ENCODE measurements around the gene ATG9A.
"Not testable (repeated sequence)": the region's sequence is repeated elsewhere in the genome, so short reads cannot be mapped to it uniquely, and the experiment has no call there.

The ATG9A gene

GRCh38 chr2:219229305-219230058 is at the start of gene ATG9A, which contains the start of gene ANKZF1:
Gene ATG9A, minus strand, starts transcription at chr2:219229636. Its CDS starts 1,612 bp downstream, at chr2:219228024.
Gene ANKZF1, plus strand, starts transcription at chr2:219229806. Its CDS starts 452 bp downstream, at chr2:219230258.
- DNase-seq, result peak; percentile 96

GRCh38 chr2:219278655-219279150 is 49.3 kb upstream of the ATG9A start:
- DNase-seq, result no peak

DNA sequence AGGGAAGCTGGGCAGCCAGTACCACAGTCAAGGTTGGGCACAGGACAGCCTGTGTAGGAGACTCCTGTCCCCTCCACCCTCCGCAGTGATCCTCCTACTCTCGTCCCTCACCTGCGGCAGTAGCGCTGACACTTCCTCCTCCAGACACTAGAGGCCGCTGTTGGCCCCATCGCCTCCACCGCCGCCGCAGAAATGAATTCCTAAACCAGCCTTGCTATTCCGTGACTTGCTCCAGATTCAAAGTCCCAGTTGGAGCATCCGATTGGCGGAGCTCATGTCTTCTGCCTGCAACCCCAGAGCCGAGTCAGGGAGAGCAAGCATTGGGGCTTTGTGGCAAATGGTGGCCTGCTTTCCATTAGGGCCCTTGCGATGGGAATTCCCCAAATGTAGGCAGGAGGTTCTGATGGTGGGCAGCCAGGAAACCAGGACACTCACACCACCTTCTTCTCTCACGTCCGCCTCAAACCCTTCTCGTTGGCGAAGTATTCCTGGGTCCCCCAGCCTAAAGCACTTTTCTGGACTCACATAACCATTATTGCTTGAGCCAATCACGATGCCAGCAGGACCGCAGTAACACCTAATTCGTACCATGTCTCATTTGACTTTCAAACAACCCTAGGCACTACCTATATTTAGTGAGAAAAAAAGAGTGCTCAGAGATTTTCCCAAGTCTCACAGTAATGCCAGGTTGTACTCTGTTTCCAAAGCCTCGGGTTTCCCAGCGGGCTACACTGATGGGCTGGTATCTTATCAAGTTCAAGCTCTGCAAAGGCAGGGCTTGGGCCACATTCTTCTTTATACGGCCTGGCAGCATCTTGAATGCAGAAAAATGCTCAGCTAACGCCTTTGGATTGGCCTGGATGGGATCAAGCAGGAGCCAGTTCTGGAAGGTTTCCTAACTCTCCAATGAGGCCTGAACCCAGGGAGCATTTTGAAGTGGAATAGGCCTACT is 48.5 kb upstream of the ATG9A start:
- DNase-seq, result peak; percentile 67

DNA sequence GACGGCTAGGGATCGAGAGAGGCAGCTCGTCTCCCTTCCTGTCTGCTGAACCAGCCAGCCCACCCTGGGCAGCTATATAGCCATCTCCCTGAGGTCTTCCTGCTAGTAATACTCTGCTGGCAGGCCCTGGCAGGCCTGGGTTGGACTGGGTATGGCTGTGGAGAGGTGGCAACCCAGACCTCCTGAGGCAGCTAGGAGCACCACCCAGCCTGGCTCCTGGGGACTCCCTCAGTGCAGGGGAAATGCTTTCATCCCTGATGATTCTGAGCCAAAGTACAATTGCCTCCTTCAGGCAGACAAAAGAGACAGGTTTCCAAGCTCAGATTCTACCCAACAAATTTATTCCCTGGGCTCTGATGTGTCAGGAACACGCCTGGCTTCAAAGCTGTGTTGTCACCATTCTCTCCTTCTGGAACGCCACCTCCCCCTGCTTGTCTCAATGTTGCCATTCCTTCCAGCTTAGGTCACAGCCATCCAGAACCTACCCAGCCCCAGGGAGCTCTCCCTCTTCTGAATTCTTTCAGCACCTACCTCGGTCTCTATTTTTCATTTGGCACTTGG is 45.0 kb upstream of the ATG9A start:
- no peak for DNase-seq

DNA sequence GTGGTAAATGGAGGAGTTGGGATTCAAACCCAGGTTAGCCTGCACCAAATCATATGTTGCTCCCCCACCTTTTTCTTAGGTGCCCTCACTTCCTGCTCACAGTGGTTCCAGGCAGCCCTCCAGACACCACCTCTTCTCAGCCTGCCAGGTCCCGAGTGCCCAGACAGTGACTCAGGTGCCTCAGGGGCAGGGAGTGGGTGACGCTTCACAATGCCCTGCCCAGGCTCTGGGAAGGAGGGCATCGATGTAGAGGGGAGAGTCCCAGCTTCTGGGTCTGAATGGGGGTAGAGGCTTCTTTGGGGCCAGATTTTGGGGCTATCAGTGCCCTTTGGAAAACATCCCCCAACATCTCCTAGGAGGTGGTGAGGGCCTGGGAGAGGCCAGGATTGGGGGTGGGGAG is 44.5 kb upstream of the ATG9A start:
- DNase-seq, result no peak

GRCh38 chr2:219272995-219273394 is 43.6 kb upstream of the ATG9A start:
- DNase-seq, result no peak

DNA sequence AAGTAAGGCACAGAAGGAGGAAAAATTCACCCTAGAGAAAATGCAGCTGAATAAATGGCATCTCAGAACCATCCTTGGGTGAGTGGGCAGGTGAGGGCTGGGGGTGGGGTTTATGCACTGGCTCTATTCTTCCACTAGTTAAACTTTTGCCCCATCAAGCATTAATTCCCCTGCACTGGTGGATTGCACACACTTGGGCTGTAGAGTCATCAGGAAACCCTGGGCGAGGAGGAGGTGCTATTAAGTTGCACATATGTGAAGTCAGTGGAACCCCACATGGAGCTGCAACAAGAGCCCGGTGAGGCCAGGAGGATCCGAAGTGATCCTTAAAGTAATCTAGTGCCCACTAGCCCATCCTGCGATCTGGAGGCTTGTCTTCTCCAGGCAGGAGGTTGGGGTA is 42.9 kb upstream of the ATG9A start:
- no peak for DNase-seq

- DNase-seq, result no peak
These were observed 41.6 kb upstream of the ATG9A start for GRCh38 chr2:219271021-219271420.

DNA sequence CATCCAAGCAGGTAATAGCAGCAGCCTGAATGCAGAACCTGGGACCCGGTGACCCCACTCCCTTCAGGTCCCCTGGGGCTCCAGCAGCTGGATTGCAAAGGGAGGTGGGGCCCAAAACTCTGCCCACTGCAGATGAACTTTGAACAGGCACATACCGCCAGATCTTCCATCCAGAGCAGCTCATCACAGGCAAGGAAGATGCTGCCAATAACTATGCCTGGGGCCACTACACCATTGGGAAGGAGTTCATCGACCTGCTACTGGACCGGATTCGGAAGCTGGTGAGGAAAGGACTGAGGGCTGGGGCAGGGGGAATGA is 40.6 kb upstream of the ATG9A start:
- DNase-seq, result no peak

DNA sequence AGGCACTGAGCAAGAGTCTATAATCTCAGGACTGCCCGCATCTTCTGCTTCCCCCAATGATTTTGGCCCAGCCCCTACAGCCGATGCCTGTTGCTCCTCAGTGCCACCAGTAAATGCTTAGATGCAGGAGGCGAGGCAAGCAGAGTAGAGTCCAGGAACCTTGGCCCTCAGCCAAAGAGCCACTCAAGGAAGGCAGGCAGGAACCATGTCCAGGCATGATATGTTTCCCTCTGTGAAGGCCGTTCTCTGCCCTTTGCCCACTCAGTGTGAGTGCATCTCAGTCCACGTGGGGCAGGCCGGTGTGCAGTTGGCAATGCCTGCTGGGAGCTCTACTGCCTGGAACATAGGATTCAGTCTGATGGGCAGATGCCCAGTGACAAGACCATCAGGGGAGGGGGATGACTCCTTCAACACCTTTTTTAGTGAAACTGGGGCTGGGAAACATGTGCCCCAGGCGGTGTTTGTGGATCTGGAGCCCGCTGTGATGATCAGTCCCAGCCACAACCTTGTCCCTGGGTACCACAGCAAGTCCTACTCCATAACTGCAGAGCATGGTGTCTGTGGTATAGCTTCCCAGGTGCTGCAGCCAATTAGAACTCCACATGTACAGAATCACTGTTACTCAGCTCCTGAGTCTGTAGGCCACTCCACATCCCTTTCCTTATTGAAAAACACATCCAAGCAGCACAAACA is 40.1 kb upstream of the ATG9A start:
- DNase-seq, result peak; percentile 17

DNA sequence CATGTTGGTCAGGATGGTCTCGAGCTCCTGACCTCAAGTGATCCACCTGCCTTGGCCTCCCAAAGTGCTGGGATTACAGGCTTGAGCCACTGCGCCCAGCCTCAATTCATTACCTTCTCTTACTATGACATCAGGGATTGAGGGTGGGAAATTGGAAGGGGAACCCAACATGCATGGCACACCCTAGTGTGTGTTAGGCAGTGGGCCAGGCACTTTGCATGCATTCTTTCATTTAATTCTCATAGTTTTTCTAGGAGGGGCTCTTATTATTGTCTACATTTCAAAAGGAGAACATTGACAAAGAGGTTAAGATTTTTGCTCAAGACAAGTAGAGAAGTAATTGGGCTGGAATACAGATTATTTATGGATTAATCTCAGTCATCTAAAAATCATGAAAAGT is 38.9 kb upstream of the ATG9A start:
- DNase-seq, result no peak

DNA sequence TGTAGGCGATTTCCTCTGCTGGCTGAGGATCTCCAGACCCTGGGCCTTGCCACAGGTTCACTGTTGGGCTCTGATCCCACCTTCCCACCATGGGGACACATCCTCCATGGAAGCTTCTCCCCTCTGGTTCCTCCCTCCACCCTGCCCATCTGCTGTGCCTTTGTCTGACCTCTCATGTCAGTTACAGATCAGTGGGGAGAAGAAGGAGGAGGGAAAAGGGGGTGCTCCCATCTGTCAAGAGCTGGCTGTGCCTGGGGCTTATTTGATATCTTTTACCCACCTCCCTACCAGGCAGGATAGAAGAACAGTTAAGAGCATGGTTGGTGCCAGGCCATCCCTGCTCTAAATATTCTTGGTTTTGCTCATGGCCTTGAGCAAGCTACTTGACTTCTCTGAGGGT is 37.5 kb upstream of the ATG9A start:
- no peak for DNase-seq

DNA sequence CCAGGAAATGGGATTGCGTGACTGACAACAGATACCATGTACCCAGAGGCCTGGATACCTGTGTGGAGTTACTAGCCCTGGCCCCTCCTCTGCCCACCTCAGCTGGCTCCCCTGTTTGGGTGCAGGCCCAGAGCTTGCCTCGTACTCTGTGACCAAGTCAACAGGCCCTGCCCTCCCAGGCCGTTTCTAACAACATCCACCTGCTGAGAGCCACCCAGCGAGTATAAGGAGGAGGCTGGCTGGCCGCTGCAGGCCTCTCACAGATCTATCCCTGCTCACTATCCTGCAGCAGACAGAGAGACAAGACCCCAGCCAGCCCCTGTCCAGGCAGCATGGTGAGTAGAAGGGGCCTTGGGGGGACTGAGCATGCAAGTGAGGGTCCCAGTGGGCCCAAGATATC is 36.8 kb upstream of the ATG9A start:
- DNase-seq, result no peak

DNA sequence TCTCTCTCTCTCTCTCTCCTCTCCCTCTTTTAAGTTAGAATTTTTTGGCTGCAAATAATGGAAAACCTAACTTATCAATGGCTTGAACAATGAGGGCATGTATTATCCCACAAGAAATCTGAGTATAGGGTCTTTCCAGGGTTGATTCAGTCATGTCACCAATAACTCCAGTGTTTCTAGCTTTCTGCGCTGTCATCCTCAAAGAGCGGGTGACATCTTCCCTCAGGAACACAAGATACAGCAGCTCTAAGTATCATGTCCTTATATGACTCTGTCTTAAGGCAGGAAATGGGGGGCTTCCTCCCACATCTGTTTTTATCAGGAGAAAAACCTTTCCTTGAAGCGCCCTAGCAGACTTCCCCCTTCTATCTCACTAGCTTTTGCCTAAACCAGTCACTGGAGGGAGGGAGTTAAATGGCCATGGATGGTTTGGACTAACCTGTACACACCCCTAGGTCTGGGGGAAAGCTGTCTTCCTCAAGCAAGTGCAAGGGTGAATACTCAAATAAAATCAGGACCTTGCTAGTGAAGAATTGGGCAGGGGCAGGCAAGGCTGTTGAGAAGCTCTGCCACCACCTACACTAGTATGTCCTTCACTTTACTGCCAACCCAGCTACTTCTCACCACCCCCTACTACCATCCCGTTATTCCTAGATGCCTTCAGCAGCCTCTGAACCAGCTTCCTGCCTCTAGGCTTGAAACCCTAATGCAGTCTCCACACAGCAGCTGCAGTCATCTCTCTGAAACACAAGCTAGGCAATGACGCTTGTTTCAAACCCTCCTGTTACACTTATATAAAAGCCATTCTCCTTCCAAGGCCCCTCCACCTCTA is 31.8 kb upstream of the ATG9A start:
- no peak for DNase-seq

- not testable (repeated sequence) for DNase-seq
These were observed 29.5 kb upstream of the ATG9A start for GRCh38 chr2:219258942-219259341.

DNA sequence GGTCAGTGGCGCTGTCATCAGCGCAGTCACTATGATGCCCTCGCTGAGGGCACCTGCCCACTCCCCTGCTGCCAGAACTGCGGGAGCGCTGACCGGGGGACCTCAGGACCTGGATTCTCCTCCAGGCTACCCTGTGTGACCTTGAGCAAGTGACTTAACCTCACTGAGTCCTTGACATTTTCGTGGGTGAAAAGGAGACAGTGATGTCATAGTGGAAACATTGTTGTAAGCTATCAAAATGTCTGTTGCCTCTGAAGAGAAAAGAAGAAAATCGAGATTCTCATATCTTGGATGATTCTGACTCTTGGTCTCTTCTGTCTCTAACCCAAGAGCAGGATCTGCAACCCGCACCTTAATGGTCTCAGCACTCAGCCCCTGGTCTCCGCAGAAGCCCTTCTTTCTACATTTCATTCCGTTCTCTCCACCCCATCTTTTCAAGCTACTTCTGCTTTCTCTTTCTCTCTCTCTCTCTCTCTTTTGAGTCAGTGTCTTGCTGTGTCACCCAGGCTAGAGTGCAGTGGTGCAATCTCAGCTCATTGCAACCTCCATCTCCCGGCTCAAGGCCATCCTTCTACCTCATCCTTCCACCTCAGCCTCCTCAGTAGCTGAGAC is 25.3 kb upstream of the ATG9A start:
- peak; percentile 31 for DNase-seq

DNA sequence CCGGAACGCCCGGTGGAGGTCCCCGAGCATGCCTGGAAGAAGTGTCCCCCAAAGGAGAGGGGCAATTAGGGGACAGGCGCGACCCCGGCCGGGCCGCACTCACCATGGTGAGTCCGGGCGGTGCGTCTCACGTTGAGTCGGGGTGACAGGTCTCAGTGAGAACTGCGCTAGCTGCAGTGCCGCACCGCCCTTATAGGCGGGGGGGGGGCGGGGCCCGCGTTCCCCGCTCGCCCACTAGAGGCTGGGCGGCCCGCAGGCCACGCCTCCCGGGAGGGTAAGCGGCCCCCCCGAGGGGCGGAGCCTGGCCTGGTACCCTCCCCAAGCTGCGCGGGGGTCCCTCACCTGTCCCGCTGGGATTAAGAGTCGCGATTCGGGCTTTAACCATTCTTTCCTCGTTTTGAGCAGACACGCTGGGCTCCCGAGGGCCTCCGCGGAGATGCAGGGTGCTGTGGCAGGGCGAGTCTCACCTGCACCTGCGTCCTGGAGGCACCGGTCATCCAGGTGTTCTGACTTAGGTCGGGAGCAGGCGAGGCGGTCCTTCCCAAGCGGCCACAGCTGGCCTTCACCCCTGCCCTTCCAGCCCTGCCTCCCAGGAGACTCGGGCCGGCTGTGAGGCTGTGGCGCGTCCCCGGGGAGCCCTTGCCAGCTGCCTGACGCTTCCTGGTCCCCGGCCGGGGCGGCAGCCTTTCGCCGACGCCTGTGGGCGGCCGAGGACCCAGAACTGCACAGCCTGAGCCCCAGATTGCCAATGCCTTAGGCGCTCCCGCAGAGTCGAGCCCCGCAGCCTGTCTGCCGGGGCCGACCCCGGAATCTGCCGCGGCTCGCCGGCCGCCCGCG is 24.5 kb upstream of the ATG9A start, which contains the start of gene TUBA4A:
Gene TUBA4A (minus strand): TSS at position 166 of the 837 bp plus-strand sequence. CDS start 60 bp downstream, at position 106.
- peak; percentile 90 for DNase-seq

GRCh38 chr2:219252900-219253752 is 23.7 kb upstream of the ATG9A start, which contains the start of gene TUBA4B:
Gene TUBA4B, plus strand, starts transcription at chr2:219253243. Its CDS starts 165 bp downstream, at chr2:219253408.
- peak; percentile 51 for DNase-seq

DNA sequence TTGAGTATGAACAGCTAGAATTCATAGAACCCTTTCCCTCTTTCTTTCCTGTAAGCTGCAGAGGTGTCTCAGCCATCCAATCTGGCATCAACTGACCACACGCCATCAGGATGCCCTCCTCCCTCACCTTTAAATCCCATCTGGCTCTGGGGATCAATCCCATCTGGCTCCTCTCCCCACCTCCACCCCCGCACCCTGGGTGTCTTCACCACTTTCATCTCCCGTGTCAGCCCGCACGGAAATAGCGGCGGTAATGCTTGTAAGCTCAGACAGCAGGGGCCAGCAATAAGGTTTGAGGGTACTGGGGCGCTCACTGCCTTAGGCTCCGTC is 23.1 kb upstream of the ATG9A start:
- no peak for DNase-seq

Measured in RPMI8226 (cell line).